ENCODE data around the gene FCHSD2.

Gene FCHSD2

DNA sequence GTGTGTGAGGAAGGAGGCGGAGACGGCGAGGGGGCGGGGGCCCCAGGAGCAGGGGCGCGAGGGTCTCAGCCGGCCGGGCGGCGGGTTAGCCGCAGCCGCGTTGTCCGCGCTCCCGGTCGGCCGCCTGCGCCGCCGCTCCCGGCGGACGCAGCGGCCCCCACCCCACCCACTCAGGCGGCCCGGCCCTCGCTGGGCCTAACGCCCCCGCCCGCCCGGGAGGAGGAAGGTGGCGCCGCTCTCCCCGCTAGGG, at the start of gene FCHSD2:
Gene FCHSD2 (minus strand): TSS at position 191 of the 250 bp plus-strand sequence. CDS start 441 bp downstream, outside the sequence.
- no peak for DNase-seq (ENCODE audit: low read depth in 2 of 3, low spot score in 2 of 3)

DNA sequence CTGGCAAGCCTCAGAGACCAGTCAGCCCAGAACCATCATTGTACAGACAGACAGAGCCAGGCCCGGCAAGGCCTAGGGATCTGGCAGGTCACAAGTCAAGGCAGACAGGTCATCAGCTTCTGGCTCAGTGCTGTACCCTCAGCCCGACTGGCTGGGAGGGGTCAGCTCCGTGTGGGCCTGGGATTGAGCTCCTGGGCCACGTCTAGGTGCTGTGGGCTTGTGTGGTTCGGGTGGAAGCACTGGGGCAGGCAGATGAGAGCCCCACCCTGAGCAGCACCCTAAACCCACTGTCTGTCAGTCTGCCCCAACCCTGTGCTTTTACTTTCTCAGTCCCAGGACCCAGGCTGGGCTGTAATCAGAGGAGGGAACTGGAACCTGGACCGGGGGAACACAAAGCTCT, 49.0 kb upstream of the FCHSD2 start:
- no peak for DNase-seq (ENCODE audit: low read depth in 2 of 3, low spot score in 2 of 3)

DNA sequence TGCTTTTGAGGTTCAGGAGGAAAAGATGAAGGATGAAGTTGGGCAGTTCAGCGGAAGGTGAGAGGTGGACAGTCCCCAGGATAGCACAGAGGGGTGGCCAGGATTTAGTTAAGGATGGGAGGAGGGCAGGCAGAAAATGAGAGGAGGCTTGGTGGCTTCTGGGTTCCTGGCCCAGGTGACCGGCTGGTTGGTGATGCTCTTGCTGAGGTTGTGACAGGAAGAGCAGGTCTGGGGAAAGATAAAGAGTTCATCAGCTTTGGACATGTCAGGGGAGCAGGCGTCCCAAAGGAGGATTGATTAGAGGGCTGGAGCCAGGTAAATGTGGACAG, 48.4 kb upstream of the FCHSD2 start:
- no peak for DNase-seq (ENCODE audit: low read depth in 2 of 3, low spot score in 2 of 3)

- no peak for DNase-seq (ENCODE audit: low read depth in 2 of 3, low spot score in 2 of 3)
These were observed 47.8 kb upstream of the FCHSD2 start for GRCh38 chr11:73189723-73190556.

DNA sequence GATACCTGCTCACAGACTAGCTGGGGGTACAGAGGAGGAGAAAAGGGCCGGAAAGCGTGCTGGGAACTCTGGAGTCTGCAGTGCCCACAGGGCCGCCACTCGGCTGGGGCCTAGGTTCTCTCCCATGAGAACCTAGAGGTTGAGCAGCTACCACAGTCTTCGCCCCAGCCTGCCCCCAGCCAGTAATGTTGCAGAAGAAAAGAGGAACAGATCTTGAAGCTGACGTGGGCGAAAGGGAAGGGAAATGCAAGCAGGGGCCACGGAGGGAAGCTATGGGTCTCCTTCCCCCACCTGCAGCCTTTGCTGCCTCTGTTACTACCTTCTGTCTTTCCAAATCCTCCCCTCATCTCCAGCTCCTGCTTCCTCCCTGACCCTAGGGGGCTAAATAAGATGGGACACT, 47.2 kb upstream of the FCHSD2 start:
- DNase-seq (ENCODE audit: low read depth in 2 of 3, low spot score in 2 of 3), result no peak

DNA sequence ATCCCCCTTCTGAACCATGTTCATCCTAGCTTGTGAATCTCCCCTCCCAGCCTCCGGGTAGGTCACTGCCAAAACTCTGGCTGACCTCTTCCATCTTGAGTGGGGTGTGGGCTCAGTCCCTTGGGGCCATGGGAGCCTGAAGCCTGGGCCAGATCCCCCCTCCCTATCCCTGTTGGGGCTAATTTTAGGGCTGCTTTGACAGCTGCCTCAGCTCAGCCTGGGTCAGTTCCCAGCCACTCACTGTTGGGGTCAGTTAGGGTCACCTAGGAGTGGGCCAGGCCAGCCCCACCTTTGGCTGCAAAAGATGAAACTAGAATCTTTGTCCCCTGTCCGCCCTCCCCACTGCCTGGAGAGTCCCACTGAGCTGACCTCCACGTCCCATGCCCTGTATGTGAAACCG, 46.2 kb upstream of the FCHSD2 start:
- no peak for DNase-seq (ENCODE audit: low read depth in 2 of 3, low spot score in 2 of 3)

- DNase-seq (ENCODE audit: low read depth in 2 of 3, low spot score in 2 of 3), result no peak
These were observed 45.7 kb upstream of the FCHSD2 start for GRCh38 chr11:73187854-73188253.

GRCh38 chr11:73186886-73187285, 44.8 kb upstream of the FCHSD2 start:
- DNase-seq (ENCODE audit: low read depth in 2 of 3, low spot score in 2 of 3), result no peak

- no peak for DNase-seq (ENCODE audit: low read depth in 2 of 3, low spot score in 2 of 3)
These were observed 44.3 kb upstream of the FCHSD2 start for GRCh38 chr11:73186294-73186850.

GRCh38 chr11:73185680-73186293, 43.7 kb upstream of the FCHSD2 start:
- DNase-seq (ENCODE audit: low read depth in 2 of 3, low spot score in 2 of 3), result no peak

DNA sequence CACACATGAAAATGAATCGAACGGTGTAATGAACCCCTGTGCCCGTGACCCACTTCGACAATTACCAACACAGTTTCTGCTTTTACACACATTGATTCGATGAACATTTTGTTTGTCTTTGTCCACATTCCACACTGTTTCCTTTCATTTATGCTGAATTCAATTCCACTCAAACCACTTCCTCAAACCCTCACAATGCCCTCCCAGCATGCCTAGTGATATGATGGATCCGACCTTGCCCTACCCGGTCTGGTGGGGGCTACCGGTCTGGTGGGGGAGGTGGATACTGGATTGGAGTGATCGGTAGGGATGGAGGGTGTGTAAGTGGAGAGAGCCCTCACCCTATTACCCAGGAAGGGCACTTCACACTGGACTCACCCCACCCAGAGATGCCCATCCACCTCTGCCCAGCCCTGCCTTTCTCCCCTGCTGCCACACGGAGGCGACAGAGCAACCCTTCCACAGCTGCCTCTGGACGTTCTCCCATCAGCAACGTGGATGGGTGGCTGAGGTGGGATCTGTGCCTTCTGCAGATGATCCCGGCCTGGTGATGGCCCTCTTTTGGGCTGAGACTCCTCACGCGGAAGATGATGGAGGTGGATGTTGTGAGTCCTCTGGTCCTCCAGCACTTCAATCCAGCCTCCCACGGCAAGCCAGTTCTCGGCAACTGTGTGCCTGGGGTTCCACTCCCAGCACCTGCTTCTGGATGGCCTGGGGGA, 43.0 kb upstream of the FCHSD2 start:
- peak; percentile 20 to 33 (median 29) for DNase-seq (ENCODE audit: low read depth in 2 of 3, low spot score in 2 of 3)

GRCh38 chr11:73182824-73183321, 40.8 kb upstream of the FCHSD2 start:
- DNase-seq (ENCODE audit: low read depth in 2 of 3, low spot score in 2 of 3), result no peak

DNA sequence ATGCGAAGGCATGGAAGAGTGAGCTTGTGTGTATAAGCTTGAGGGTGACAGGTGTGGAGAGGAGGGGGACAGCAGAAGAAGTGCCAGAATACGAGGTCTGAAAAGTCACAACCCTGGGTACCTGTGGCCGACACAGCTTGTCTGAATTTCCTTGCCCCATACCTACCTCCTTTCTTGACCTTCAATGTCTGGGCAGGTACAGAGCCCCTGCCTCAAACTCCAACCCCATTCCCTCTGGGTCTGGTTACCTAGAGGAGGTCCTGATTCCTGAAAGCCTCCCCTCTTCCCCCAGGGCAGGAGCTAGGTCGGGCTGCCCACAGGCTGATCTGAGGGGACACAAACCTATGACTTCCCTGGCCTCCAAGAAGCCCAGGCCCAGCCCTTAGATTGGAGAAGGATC, 36.6 kb upstream of the FCHSD2 start:
- DNase-seq (ENCODE audit: low read depth in 2 of 3, low spot score in 2 of 3), result no peak

GRCh38 chr11:73177778-73178539, 35.8 kb upstream of the FCHSD2 start:
- peak; percentile 36 to 45 (median 40) for DNase-seq (ENCODE audit: low read depth in 2 of 3, low spot score in 2 of 3)

GRCh38 chr11:73177380-73177777, 35.3 kb upstream of the FCHSD2 start:
- no peak for DNase-seq (ENCODE audit: low read depth in 2 of 3, low spot score in 2 of 3)

- no peak for DNase-seq (ENCODE audit: low read depth in 2 of 3, low spot score in 2 of 3)
These were observed 34.7 kb upstream of the FCHSD2 start for GRCh38 chr11:73176874-73177155.

DNA sequence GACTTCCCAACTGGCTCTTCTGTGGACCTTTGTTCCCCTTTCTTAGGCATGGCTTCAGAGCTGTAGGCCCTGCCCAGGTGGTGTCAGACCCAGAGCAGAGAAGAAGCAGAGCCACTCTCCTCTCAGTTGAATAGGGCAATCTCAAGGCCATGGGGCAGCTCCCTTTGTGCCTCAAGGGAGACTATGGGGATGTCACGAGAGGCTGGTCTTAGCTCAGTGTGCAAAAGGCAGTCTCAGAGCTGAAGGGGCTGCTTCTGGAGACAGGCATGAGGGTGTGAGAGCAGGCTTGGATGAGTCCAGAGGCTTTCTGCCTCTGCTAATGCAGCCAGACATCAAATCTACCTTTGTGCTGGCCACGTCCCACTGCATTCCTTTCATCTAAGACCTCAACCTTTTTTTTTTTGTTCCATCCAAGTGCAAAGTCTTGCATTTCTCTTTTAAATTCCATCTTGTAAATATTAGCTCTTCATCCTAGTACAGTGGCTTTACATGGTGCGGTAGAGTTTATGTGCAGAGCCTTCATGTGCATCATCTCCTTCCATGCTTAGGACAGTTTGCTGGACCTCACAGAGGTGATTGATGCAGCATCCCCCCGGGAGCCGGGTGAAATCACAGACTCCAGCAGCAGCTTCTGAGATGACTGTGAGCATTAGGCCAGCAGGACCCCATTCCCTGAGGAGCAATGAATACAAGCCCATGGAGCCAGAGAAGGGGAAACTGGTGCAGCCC, 34.2 kb upstream of the FCHSD2 start:
- DNase-seq (ENCODE audit: low read depth in 2 of 3, low spot score in 2 of 3), result no peak

GRCh38 chr11:73175551-73176144, 33.5 kb upstream of the FCHSD2 start:
- no peak for DNase-seq (ENCODE audit: low read depth in 2 of 3, low spot score in 2 of 3)

DNA sequence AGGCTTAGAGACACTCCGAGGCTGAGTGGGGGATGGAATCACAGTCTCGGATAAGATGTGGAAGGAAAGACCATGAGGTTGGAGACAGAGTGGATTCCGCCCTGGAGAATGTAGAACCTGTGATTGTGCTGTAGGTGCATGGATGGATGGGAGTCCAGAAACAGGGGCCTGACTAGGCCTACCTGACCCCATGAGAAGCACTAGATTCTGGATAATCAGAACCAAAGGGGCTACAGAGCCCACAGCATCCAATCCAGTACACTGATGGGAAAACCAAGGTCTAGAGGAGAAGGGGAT, 32.3 kb upstream of the FCHSD2 start:
- DNase-seq (ENCODE audit: low read depth in 2 of 3, low spot score in 2 of 3), result no peak

GRCh38 chr11:73173755-73174494, 31.8 kb upstream of the FCHSD2 start:
- no peak for DNase-seq (ENCODE audit: low read depth in 2 of 3, low spot score in 2 of 3)
